GM12872 (cell line): ENCODE measurements around the gene INPP5F.

Source experiments
- CTCF ChIP-seq: IDR thresholded peaks from 3 replicates; pipeline ENCODE4 v1.5.1; 2011; ENCODE audit warnings: low read depth, mild to moderate bottlenecking, low read length, moderate library complexity; ENCODE audit not compliant: insufficient read depth

INPP5F gene

DNA sequence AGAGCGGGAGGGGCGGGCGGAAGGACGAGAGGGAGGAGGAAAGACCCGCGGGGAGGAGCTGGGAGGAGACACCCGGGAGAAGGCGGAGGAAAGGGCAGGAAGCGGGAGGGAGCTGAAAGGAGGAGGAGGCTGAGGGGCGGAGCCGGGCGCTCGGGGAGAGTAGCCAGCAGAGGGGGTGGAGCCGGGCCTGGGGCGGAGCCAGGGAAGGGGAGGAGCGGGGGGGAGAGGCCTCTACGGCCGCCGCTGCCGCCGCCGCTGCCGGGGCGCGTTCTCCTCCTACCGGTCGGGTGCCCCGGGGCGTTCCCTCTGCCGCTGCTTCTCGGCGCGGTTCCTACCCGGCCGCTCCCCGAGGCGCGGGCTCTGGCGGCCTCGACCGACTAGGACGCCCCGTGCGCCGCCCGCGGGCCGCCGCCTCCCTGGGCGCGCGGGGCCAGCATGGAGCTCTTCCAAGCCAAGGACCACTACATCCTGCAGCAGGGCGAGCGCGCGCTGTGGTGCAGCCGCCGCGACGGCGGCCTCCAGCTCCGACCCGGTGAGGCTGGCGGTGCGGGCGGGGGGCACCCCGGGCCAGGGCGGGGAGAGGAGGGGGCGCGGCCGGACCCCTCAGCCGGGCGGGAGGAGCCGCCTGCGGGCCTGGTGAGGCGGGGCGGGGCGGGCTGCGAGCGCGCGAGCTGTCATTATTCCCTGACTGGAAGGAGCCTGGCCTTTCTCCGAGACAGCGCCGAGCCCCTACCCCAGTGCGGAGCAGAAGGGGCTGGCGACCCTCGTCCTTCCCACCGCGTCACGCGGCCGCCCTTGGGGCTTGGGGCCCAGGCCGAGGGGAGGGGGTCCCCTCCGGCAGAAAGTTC lies at the start of gene INPP5F:
Gene INPP5F, plus strand, starts transcription at position 223 of the 848 bp plus-strand sequence. Its CDS starts 213 bp downstream, at position 436.
- TF ChIP-seq CTCF: no peak

GRCh38 chr10:119677126-119677525 lies 48.7 kb upstream of the INPP5F start:
- no peak for TF ChIP-seq CTCF

DNA sequence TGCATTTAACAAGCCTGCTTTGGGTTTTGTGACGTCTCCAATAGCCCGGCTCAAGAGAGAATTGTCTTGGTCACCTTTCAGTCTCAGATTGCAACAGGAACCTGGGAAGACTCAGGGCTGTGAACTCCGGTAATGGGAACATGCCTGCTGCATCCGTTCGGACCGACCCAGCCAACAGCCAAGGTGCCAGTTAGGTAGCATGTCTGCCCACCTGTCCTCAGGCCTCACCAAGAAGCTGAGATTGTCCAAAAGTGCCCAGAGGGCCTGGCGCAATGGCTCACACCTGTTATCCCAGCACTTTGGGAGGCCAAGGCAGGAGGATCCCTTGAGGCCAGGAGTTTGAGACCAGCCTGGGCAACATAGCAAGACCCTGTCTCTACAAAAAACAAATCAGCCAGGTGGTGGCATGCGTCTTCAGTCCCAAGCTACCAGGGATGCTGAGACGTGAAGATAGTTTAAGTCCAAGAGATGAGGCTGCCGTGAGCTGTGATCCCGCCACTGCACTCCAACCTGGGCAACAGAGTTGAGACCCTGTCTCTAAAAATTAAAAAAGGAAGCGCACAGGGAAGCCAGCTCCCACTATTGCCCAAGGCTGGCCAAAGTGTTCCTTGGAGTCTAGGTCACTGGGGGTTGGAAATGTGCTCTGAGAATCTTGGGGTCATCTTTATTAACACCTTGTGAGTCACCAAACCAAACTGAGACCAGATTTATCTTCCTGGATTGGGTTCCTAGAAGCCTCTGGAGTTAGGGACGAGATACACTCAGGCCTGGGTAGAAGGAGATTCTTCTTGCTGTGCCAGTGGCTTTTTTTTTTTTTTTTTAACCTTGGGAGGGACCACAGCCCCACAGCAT lies 47.7 kb upstream of the INPP5F start:
- no peak for TF ChIP-seq CTCF

- TF ChIP-seq CTCF: no peak
Measured at GRCh38 chr10:119679480-119679829, 46.4 kb upstream of the INPP5F start.

DNA sequence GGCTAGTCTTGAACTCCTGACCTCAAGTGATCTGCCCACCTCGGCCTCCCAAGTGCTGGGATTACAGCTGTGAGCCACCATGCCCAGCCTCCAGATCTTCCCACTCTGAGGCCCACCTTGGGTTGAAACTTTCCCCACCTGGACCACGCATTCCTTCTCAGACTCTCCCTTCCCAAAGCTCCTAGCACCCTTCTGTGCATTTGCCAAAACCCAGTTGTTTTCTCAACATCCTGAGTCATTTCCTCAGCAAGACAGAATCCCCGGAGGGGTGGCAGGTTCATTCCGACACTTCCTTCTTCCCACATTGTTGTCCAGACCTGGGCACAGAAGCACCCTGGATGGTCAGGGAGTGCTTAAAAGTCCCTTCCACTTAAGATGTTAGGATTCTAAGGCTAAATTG lies 45.8 kb upstream of the INPP5F start:
- TF ChIP-seq CTCF: no peak

GRCh38 chr10:119680650-119681081 lies 45.2 kb upstream of the INPP5F start:
- TF ChIP-seq CTCF: no peak

GRCh38 chr10:119686465-119687191 lies 39.2 kb upstream of the INPP5F start:
- TF ChIP-seq CTCF: peak; percentile 93
